Endothelial cell (in vitro differentiated cells): ENCODE results near the gene DLX3. TPM values are rescaled to one million over a fixed set of nuclear protein-coding genes. Genes with fewer than 3 reads are reported as not detected.

Experiments
- DNase-seq: peaks from one replicate; pipeline ENCODE4 v3.0.0; 2021; ENCODE audit warnings: low spot score
- H3K27ac Mint-ChIP-seq: one replicate; pipeline ENCODE4 v1.8.0; 2021; ENCODE audit warnings: mixed read lengths, inconsistent platforms; ENCODE audit not compliant: unreplicated experiment
- H3K27me3 Mint-ChIP-seq: one replicate; pipeline ENCODE4 v1.8.0; 2021; ENCODE audit warnings: mild to moderate bottlenecking, moderate library complexity, mixed read lengths, inconsistent platforms; ENCODE audit not compliant: unreplicated experiment
- H3K36me3 Mint-ChIP-seq: one replicate; pipeline ENCODE4 v1.8.0; 2021; ENCODE audit warnings: mild to moderate bottlenecking, low read depth, mixed read lengths, inconsistent platforms; ENCODE audit not compliant: unreplicated experiment
- H3K4me1 Mint-ChIP-seq: one replicate; pipeline ENCODE4 v1.8.0; 2021; ENCODE audit warnings: mild to moderate bottlenecking, mixed read lengths, inconsistent platforms; ENCODE audit not compliant: unreplicated experiment
- H3K4me3 Mint-ChIP-seq: one replicate; pipeline ENCODE4 v1.8.0; 2021; ENCODE audit warnings: mild to moderate bottlenecking, mixed read lengths, inconsistent platforms; ENCODE audit not compliant: unreplicated experiment
- H3K9me3 Mint-ChIP-seq: one replicate; pipeline ENCODE4 v1.8.0; 2021; ENCODE audit warnings: mixed read lengths, inconsistent platforms; ENCODE audit not compliant: unreplicated experiment
- CTCF ChIP-seq: fragments of 200-600 bp; sonication (generic); IDR thresholded peaks from one replicate; pipeline ENCODE4 v1.5.0; 2021; ENCODE audit warnings: antibody characterized with exemption; ENCODE audit not compliant: unreplicated experiment
- total RNA-seq: library from RNA; stranded (reverse); fragmentation: NEBNext Ultra II Directional; extraction: Animal tissue kit (Norgen Biotek cat#: 25700); gene quantifications from one replicate; pipeline ENCODE4 v1.2.1, GENCODE V29; 2021; ENCODE audit not compliant: unreplicated experiment

Gene DLX3
- total RNA-seq, 1 donor from 2014 or later = 0.13 TPM

- no peak overlapping the region for H3K4me3 Mint-ChIP-seq
- no peak for DNase-seq
- no peaks in the 10 kb centered on the region for H3K36me3 Mint-ChIP-seq
- no peak overlapping the region for H3K27ac Mint-ChIP-seq
- no peaks in the 10 kb centered on the region for H3K4me1 Mint-ChIP-seq
- no peaks in the 10 kb centered on the region for H3K9me3 Mint-ChIP-seq
- peaks cover 15% of the 10 kb centered on the region for H3K27me3 Mint-ChIP-seq
- TF ChIP-seq CTCF = no peak
Measured at GRCh38 chr17:49952912-49953497, 42.0 kb downstream of the DLX3 start.

GRCh38 chr17:49952209-49952911, 42.7 kb downstream of the DLX3 start:
- H3K27ac Mint-ChIP-seq = no peak overlapping the region
- DNase-seq = peak; percentile 93
- H3K36me3 Mint-ChIP-seq = no peaks in the 10 kb centered on the region
- H3K4me3 Mint-ChIP-seq = no peak overlapping the region
- peak; percentile 60 for TF ChIP-seq CTCF
- no peaks in the 10 kb centered on the region for H3K4me1 Mint-ChIP-seq
- H3K27me3 Mint-ChIP-seq = peaks cover 15% of the 10 kb centered on the region
- H3K9me3 Mint-ChIP-seq = no peaks in the 10 kb centered on the region

GRCh38 chr17:49951362-49952082, 43.5 kb downstream of the DLX3 start:
- no peak overlapping the region for H3K27ac Mint-ChIP-seq
- DNase-seq = no peak
- H3K4me1 Mint-ChIP-seq = no peaks in the 10 kb centered on the region
- H3K4me3 Mint-ChIP-seq = no peak overlapping the region
- TF ChIP-seq CTCF = no peak
- H3K9me3 Mint-ChIP-seq = no peaks in the 10 kb centered on the region
- H3K36me3 Mint-ChIP-seq = no peaks in the 10 kb centered on the region
- peaks cover 15% of the 10 kb centered on the region for H3K27me3 Mint-ChIP-seq

- Mint-ChIP-seq H3K27ac (no peak overlapping the region), H3K9me3 (no peaks in the 10 kb centered on the region), H3K4me3 (no peak overlapping the region), H3K4me1 (no peaks in the 10 kb centered on the region), H3K27me3 (peaks cover 18% of the 10 kb centered on the region), H3K36me3 (no peaks in the 10 kb centered on the region)
- no peak for TF ChIP-seq CTCF
- DNase-seq = no peak
Measured at GRCh38 chr17:49949634-49950033, 45.4 kb downstream of the DLX3 start.
